Gastrocnemius medialis (tissue), 4 donors: ENCODE data around the gene SIRPA. TPM values are rescaled to one million over a fixed set of nuclear protein-coding genes. Genes with fewer than 3 reads are reported as not detected.

ENCODE experiments used
- ATAC-seq, 2 donors: fragments of 150-250 bp; one replicate each; pipeline ENCODE4 v1.9.1; 2016
- DNase-seq, 2 donors: peaks; one replicate each; pipeline ENCODE4 v3.0.0-alpha.2; 2019
- H3K27ac ChIP-seq, 4 donors: fragments of 200-600 bp; sonication (generic); 1 replicate in 1 of 4; 2 replicates in 3 of 4; pipeline ENCODE4 v1.5.1; 2016 to 2018; ENCODE audit warnings: mild to moderate bottlenecking in 2 of 4, moderate library complexity in 1 of 4
- H3K27me3 ChIP-seq, 3 donors: fragments of 200-600 bp; sonication (generic) in 2 of 3; 1 replicate in 1 of 3; 2 replicates in 2 of 3; pipeline versions ENCODE4 v1.5.1 to v1.6.0; 2016 to 2019; ENCODE audit warnings: mild to moderate bottlenecking in 1 of 3, moderate library complexity in 1 of 3
- H3K36me3 ChIP-seq, 2 donors: fragments of 200-600 bp; sonication (generic) in 1 of 2; one replicate each; pipeline ENCODE4 v1.5.1; 2017 to 2018
- H3K4me1 ChIP-seq, 2 donors: fragments of 200-600 bp; sonication (generic) in 1 of 2; one replicate each; pipeline ENCODE4 v1.5.1; 2016 to 2017; ENCODE audit warnings: mild to moderate bottlenecking in 2 of 2
- H3K4me3 ChIP-seq, 4 donors: fragments of 200-600 bp; sonication (generic) in 3 of 4; 1 replicate in 1 of 4; 2 replicates in 3 of 4; pipeline ENCODE4 v1.5.1; 2016 to 2019; ENCODE audit warnings: mild to moderate bottlenecking in 2 of 4
- H3K9me3 ChIP-seq, 3 donors: fragments of 200-600 bp; sonication (generic) in 2 of 3; 1 replicate in 1 of 3; 2 replicates in 2 of 3; pipeline ENCODE4 v1.5.1; 2016 to 2019
- POLR2A ChIP-seq, 2 donors: fragments of 450-650 bp; IDR thresholded peaks; one replicate each; pipeline ENCODE4 v1.6.1; 2017; ENCODE audit warnings: antibody characterized with exemption in 2 of 2, mild to moderate bottlenecking in 2 of 2, moderate library complexity in 2 of 2
- in situ Hi-C, 4 donors: fragments of 200-750 bp; cut with MboI; loops; one replicate each; pipeline versions ENCODE4 v1.15.0 to v1.8.0; 2017; ENCODE audit warnings: low sequenced_read_pairs in 4 of 4
- intact Hi-C: fragments of 100-400 bp; cut with DNase I; formaldehyde crosslinking; loops from one replicate; pipeline ENCODE4 v1.15.1; 2023; ENCODE audit warnings: low total_unique reads
- total RNA-seq, 4 donors: library from RNA; depleted of rRNA; stranded (reverse); fragments of >200 nt; gene quantifications; one replicate each; pipeline versions ENCODE4 v1.1.0 to v1.2.3, GENCODE V29; 2016
- TF ChIP-seq, protein P1 (sequence below), 5 experiments: fragments of 450-650 bp in 3 of 5; fragments of 200-600 bp in 2 of 5; sonication (generic) in 2 of 5; IDR thresholded peaks in 4 of 5; conservative IDR thresholded peaks in 1 of 5; 1 replicate in 4 of 5; 2 replicates in 1 of 5; pipeline ENCODE4 v1.5.1; 2016 to 2019; ENCODE audit warnings: antibody characterized with exemption in 5 of 5, mild to moderate bottlenecking in 3 of 5, moderate library complexity in 3 of 5

The SIRPA gene
- total RNA-seq, 4 donors from 2014 or later: 14.6 to 62.0 (median 20.6) TPM

GRCh38 chr20:1890469-1891262 is 4.5 kb upstream of the SIRPA start:
- TF ChIP-seq, protein P1, sequence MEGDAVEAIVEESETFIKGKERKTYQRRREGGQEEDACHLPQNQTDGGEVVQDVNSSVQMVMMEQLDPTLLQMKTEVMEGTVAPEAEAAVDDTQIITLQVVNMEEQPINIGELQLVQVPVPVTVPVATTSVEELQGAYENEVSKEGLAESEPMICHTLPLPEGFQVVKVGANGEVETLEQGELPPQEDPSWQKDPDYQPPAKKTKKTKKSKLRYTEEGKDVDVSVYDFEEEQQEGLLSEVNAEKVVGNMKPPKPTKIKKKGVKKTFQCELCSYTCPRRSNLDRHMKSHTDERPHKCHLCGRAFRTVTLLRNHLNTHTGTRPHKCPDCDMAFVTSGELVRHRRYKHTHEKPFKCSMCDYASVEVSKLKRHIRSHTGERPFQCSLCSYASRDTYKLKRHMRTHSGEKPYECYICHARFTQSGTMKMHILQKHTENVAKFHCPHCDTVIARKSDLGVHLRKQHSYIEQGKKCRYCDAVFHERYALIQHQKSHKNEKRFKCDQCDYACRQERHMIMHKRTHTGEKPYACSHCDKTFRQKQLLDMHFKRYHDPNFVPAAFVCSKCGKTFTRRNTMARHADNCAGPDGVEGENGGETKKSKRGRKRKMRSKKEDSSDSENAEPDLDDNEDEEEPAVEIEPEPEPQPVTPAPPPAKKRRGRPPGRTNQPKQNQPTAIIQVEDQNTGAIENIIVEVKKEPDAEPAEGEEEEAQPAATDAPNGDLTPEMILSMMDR (IDR thresholded peaks at IDR 0.05 in 4 of 5, conservative IDR thresholded peaks at IDR 0.05 in 1 of 5): no peak
- TF ChIP-seq POLR2A (IDR thresholded peaks at IDR 0.05): no peak
- intact Hi-C loops (no loop called here), in situ Hi-C loops (no loop called here)
- Histone ChIP-seq H3K9me3 (no peaks in the 10 kb centered on the region), H3K36me3 (no peaks in the 10 kb centered on the region), H3K4me3 (no peak overlapping the region), H3K27ac (no peak overlapping the region), H3K27me3 (no peaks in the 10 kb centered on the region), H3K4me1 (peaks cover 10 to 15% of the 10 kb centered on the region in 2 donors)
- no peak for DNase-seq
- ATAC-seq: no peak

GRCh38 chr20:1891263-1892118 is 3.7 kb upstream of the SIRPA start:
- Histone ChIP-seq H3K36me3 (no peaks in the 10 kb centered on the region), H3K27me3 (no peaks in the 10 kb centered on the region), H3K27ac (no peak overlapping the region), H3K4me3 (no peak overlapping the region), H3K4me1 (peaks cover 10 to 23% of the 10 kb centered on the region in 2 donors), H3K9me3 (no peaks in the 10 kb centered on the region)
- no peak for TF ChIP-seq POLR2A (IDR thresholded peaks at IDR 0.05)
- TF ChIP-seq, protein P1 (IDR thresholded peaks at IDR 0.05 in 4 of 5, conservative IDR thresholded peaks at IDR 0.05 in 1 of 5): no peak
- ATAC-seq: no peak
- DNase-seq: no peak
- intact Hi-C loops: no loop called here
- in situ Hi-C loops: no loop called here

DNA sequence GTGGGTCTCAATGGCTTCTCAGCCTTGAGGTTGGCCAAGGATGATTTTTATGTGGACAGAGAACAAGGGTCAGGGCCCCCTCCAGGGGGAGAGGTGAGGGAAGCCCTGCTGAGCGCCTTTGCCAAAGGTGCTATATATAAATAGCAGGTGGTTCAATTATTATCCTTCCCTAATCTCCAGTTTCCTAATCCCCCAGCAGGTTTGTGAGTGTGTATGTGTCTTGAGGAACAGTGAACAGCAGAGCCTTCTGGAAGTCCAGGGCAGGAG is 3.2 kb upstream of the SIRPA start:
- peaks cover 7 to 22% of the 10 kb centered on the region in 2 donors for H3K4me1 ChIP-seq
- no peak for DNase-seq
- H3K27ac ChIP-seq: no peak overlapping the region
- no peaks in the 10 kb centered on the region for H3K36me3 ChIP-seq
- intact Hi-C loops (no loop called here), in situ Hi-C loops (no loop called here)
- H3K4me3 ChIP-seq: no peak overlapping the region
- H3K27me3 ChIP-seq: no peaks in the 10 kb centered on the region
- no peak for ATAC-seq
- H3K9me3 ChIP-seq: no peaks in the 10 kb centered on the region
- no peak for TF ChIP-seq POLR2A (IDR thresholded peaks at IDR 0.05)
- TF ChIP-seq, protein P1 (IDR thresholded peaks at IDR 0.05 in 4 of 5, conservative IDR thresholded peaks at IDR 0.05 in 1 of 5): no peak

DNA sequence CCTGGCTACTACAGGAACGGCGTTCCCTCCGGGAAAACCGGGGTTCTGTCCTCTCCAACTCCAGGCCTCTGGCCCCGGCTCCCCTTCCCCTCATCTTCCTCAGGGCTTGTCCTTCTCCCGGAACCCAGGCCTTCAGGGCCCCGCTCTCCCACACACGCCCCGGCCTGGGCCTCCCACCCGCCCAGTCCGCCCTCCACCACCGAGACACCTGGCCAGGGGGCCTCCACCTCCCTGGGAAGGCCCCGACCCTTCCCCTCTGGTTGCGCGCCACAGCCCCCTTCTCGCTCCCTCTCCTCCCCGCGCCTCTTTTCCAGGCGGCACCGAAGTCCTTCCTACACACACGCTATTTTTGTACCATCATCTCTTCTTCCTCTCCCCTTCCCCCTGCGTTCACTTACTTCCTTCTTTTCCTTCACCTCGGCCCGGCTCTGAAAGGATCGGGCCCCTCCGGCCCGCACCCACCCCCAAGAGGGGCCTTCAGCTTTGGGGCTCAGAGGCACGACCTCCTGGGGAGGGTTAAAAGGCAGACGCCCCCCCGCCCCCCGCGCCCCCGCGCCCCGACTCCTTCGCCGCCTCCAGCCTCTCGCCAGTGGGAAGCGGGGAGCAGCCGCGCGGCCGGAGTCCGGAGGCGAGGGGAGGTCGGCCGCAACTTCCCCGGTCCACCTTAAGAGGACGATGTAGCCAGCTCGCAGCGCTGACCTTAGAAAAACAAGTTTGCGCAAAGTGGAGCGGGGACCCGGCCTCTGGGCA is 1.3 kb upstream of the SIRPA start:
- DNase-seq: peak; percentile 41 to 50
- Histone ChIP-seq H3K9me3 (no peaks in the 10 kb centered on the region), H3K4me1 (peaks cover 0 to 21% of the 10 kb centered on the region in 2 donors), H3K27me3 (no peaks in the 10 kb centered on the region), H3K4me3 (peak overlapping the region; percentile 65 to 94 (median 73)), H3K27ac (peak overlapping the region; percentile 79 to 81 (median 80)), H3K36me3 (no peaks in the 10 kb centered on the region)
- TF ChIP-seq, protein P1 (IDR thresholded peaks at IDR 0.05 in 4 of 5, conservative IDR thresholded peaks at IDR 0.05 in 1 of 5): no peak
- TF ChIP-seq POLR2A (IDR thresholded peaks at IDR 0.05): no peak
- in situ Hi-C loops (no loop called here), intact Hi-C loops (loop anchor here (2.0 kb wide), 3 partner anchors 41 to 209 kb away; no protein-coding TSS in a partner anchor)
- ATAC-seq: peak; percentile 57 to 61
